ENCODE measurements around the gene SH3GL3. TPM values are rescaled to one million over a fixed set of nuclear protein-coding genes. Genes with fewer than 3 reads are reported as not detected.

The SH3GL3 gene
- total RNA-seq, 1 donor from 2014 or later, result 1.2 TPM

DNA sequence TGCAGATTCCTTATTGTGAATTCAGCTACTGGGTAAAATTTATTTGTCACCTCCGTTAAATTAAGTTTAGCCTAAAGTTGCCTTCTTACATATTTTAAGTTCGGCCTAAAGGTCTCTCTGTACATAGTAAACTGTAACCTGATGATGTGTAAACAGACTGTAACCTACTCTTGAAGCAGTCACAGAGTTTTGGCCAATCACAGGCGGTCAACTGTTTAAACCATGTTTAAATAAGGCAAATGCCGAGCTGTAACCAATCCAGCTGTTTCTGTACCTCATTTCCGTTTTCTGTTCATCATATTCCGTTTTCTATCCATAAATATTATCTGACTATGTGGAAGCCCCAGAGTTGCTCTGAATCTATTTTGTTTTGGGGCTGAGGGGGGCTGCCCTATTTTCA lies 204.4 kb downstream of the SH3GL3 start:
- H3K4me3 Mint-ChIP-seq (ENCODE audit: low read depth), result no peak overlapping the region
- DNase-seq (ENCODE audit: low spot score, unreplicated experiment), result no peak
- no peak overlapping the region for H3K27ac Mint-ChIP-seq
- TF ChIP-seq, protein P1, sequence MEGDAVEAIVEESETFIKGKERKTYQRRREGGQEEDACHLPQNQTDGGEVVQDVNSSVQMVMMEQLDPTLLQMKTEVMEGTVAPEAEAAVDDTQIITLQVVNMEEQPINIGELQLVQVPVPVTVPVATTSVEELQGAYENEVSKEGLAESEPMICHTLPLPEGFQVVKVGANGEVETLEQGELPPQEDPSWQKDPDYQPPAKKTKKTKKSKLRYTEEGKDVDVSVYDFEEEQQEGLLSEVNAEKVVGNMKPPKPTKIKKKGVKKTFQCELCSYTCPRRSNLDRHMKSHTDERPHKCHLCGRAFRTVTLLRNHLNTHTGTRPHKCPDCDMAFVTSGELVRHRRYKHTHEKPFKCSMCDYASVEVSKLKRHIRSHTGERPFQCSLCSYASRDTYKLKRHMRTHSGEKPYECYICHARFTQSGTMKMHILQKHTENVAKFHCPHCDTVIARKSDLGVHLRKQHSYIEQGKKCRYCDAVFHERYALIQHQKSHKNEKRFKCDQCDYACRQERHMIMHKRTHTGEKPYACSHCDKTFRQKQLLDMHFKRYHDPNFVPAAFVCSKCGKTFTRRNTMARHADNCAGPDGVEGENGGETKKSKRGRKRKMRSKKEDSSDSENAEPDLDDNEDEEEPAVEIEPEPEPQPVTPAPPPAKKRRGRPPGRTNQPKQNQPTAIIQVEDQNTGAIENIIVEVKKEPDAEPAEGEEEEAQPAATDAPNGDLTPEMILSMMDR (IDR thresholded peaks at IDR 0.05; ENCODE audit: unreplicated experiment), result no peak
- H3K4me1 Mint-ChIP-seq (ENCODE audit: low read depth), result peaks cover 2% of the 10 kb centered on the region
- H3K27me3 Mint-ChIP-seq, result peaks cover 65% of the 10 kb centered on the region
- H3K9me3 Mint-ChIP-seq (ENCODE audit: low read depth), result no peaks in the 10 kb centered on the region
- no peaks in the 10 kb centered on the region for H3K36me3 Mint-ChIP-seq (ENCODE audit: insufficient read depth)

DNA sequence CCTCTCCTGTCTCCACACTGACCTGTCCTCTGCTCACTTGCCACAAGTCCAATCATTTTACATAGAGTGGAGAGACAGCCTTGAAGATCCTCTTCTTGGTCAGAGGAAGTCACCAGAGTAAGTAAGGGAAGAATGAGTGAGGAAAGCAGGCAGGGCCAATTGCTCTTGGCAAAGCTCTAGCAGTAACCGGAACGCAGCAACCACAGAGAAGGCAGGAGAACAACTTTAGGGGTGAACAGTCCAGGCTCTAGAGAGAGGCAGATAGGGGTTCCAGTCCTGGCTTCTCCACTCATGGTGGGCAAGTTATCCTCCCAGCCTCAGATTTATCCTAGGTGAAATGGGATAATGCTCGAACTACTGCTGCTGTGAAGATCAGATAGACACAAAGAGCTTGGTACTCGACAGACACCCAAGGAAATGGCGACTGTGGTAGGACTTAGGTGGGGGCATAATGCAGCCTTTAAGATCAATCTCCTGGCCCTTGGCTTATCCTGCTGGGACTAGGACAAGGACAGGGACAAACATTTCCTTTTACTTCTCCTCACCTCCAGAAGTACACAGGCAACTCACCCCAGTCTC lies 205.6 kb downstream of the SH3GL3 start:
- TF ChIP-seq, protein P1 (IDR thresholded peaks at IDR 0.05; ENCODE audit: unreplicated experiment), result no peak
- Mint-ChIP-seq H3K4me1 (ENCODE audit: low read depth) (peaks cover 12% of the 10 kb centered on the region), H3K27me3 (peaks cover 72% of the 10 kb centered on the region), H3K36me3 (ENCODE audit: insufficient read depth) (no peaks in the 10 kb centered on the region), H3K9me3 (ENCODE audit: low read depth) (no peaks in the 10 kb centered on the region), H3K27ac (no peak overlapping the region), H3K4me3 (ENCODE audit: low read depth) (no peak overlapping the region)
- DNase-seq (ENCODE audit: low spot score, unreplicated experiment), result no peak

DNA sequence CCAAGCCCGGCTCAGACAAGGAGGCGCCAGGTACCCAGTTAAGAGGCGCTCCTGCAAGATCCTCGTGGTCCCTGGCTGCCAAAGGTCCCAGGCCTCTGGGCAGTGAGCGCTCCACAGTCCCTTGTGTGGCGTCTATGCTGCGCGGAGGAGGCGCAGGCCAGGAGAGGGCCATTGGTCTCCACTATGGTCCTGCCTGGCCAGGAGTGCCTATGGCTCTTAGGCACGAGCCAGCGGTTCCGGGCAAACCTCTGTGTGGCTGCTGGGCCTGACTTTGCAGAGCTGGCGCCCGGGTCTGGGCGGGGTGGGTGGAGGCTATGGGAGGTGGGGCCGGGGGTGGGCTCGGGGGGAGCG lies 206.1 kb downstream of the SH3GL3 start:
- H3K27ac Mint-ChIP-seq, result no peak overlapping the region
- peaks cover 72% of the 10 kb centered on the region for H3K27me3 Mint-ChIP-seq
- H3K4me3 Mint-ChIP-seq (ENCODE audit: low read depth), result no peak overlapping the region
- no peak for DNase-seq (ENCODE audit: low spot score, unreplicated experiment)
- no peaks in the 10 kb centered on the region for H3K36me3 Mint-ChIP-seq (ENCODE audit: insufficient read depth)
- H3K9me3 Mint-ChIP-seq (ENCODE audit: low read depth), result no peaks in the 10 kb centered on the region
- TF ChIP-seq, protein P1 (IDR thresholded peaks at IDR 0.05; ENCODE audit: unreplicated experiment), result no peak
- peaks cover 12% of the 10 kb centered on the region for H3K4me1 Mint-ChIP-seq (ENCODE audit: low read depth)

DNA sequence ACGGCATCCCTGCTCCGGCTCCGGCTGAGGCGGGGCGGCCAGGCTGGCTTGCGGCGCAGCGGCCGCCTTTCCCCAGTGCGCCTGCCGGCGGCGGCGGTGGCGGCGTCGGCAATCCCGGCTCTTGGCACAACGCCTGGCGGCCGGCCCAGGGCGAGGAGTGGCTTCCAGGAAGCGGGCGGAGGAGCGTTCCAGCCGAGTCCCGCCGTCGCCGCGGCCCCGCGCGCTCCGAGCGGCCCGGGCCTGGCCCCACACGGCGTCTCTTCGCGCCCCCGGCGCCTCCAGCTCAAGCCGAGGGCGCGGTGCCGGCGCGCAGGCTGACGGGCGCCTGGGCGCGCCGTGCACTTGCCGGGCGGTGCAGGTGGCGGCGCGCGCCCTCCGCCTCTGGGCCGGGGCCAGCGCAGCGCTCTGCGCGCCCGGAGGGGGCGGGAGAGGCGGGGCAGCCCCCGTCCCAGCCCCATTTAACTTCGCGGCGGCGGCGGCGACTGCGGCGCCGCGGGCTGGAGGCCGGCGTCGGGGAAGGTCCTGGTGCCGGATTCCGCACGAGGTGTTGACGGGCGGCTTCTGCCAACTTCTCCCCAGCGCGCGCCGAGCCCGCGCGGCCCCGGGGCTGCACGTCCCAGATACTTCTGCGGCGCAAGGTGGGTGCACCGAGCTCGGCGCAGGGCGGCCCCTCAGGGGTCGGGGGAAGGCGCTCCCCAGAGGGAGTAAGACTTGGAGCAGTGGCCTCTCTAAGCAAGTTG lies 206.7 kb downstream of the SH3GL3 start, which contains the start of gene ADAMTSL3:
TSS of gene ADAMTSL3 (plus strand) at position 485 of the 740 bp plus-strand sequence. CDS start 1,639 bp downstream, outside the sequence.
- Mint-ChIP-seq H3K4me1 (ENCODE audit: low read depth) (peaks cover 12% of the 10 kb centered on the region), H3K27ac (no peak within 1 kb of the TSS), H3K27me3 (peaks cover 69% of the 10 kb centered on the region), H3K9me3 (ENCODE audit: low read depth) (no peaks in the 10 kb centered on the region), H3K4me3 (ENCODE audit: low read depth) (peak within 1 kb of the TSS; percentile 54), H3K36me3 (ENCODE audit: insufficient read depth) (no peaks in the 10 kb centered on the region)
- peak; percentile 23 for DNase-seq (ENCODE audit: low spot score, unreplicated experiment)
- TF ChIP-seq, protein P1 (IDR thresholded peaks at IDR 0.05; ENCODE audit: unreplicated experiment), result no peak

DNA sequence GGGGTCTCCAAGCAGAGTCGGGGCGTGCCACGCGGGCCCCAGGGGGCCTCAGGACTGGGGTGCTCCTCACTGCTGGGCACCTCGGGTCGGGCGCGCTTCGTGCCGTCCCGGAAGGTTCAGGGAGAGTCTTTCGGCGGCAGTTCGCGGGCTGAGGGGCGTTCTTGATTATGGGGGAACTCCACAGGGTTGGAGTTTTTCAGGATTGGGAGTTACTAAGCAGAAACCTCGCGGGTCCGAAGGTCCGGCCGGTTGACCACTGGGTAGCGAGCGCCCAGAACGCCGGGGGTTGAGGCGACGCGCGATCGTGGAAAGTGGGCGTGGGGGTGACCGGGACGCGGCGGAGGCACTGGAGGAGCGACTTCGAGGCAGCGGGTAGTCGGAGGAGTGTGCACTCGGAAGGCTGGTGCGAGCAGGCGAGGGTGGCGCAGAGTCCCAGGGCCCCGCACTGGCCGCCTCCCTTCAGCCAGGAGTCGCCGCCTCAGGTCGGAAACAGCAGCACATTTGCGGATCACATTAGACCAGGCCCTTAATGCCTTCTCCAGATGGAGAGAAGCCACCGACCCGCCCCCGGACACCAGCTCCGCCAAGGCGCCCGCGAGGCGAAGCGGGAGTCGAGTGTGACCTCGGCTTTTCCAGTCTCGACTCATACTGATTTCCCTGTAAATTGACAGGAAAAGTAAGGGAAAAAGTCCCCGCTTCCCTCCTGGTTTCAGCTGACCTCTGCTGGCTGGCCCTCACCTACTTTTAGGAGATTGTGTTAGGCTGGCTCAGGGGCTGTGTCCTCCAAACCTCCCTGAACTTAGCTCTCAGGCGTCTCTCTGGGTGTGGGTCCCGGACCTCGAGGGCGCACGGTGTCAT lies 207.5 kb downstream of the SH3GL3 start:
- H3K4me3 Mint-ChIP-seq (ENCODE audit: low read depth), result peak overlapping the region; percentile 54
- H3K27ac Mint-ChIP-seq, result no peak overlapping the region
- peaks cover 71% of the 10 kb centered on the region for H3K27me3 Mint-ChIP-seq
- H3K9me3 Mint-ChIP-seq (ENCODE audit: low read depth), result no peaks in the 10 kb centered on the region
- H3K36me3 Mint-ChIP-seq (ENCODE audit: insufficient read depth), result no peaks in the 10 kb centered on the region
- DNase-seq (ENCODE audit: low spot score, unreplicated experiment), result no peak
- TF ChIP-seq, protein P1 (IDR thresholded peaks at IDR 0.05; ENCODE audit: unreplicated experiment), result no peak
- peaks cover 12% of the 10 kb centered on the region for H3K4me1 Mint-ChIP-seq (ENCODE audit: low read depth)

Measured in progenitor cell of endocrine pancreas (in vitro differentiated cells).